B cell (primary cell): ENCODE measurements around the gene CST1. TPM values are rescaled to one million over a fixed set of nuclear protein-coding genes. Genes with fewer than 3 reads are reported as not detected.
"Not testable (repeated sequence)": the region's sequence is repeated elsewhere in the genome, so short reads cannot be mapped to it uniquely, and the experiment has no call there.

Experiments used
- ATAC-seq: fragments of 200-7000 bp; cut with Tn5 transposase; one replicate; pipeline ENCODE4 v1.10.0; 2021; ENCODE audit warnings: low read depth, mild to moderate bottlenecking, moderate number of reproducible peaks, moderate library complexity
- CTCF ChIA-PET: fragments of 350-600 bp; sonication (Branson Sonifier 250); formaldehyde crosslinking; loops from one replicate; lab custom pipeline; 2021; ENCODE audit warnings: antibody characterized with exemption, inconsistent platforms; lab: Charles Lee
- POLR2A ChIA-PET: fragments of 350-600 bp; sonication (Branson Sonifier 250); formaldehyde crosslinking; loops from one replicate; lab custom pipeline; 2021; ENCODE audit warnings: antibody characterized with exemption; lab: Charles Lee
- DNase-seq: peaks from one replicate; pipeline ENCODE4 v3.0.0; 2013
- H2AFZ ChIP-seq: 2 replicates; pipeline ENCODE4 v1.6.1; 2012; ENCODE audit warnings: mild to moderate bottlenecking, low read depth, low read length; ENCODE audit not compliant: insufficient read depth, poor library complexity, severe bottlenecking
- H3K27ac ChIP-seq, 2 donors: 1 replicate in 1 of 2; 2 replicates in 1 of 2; pipeline ENCODE4 v1.5.1; 2012 to 2013; ENCODE audit warnings: low read length in 2 of 2, mild to moderate bottlenecking in 2 of 2, moderate library complexity in 1 of 2
- H3K27me3 ChIP-seq, 4 experiments: fragments of 200-600 bp in 1 of 4; sonication (generic) in 1 of 4; replicated peaks in 1 of 4; 1 replicate in 2 of 4; 2 replicates in 2 of 4; pipeline versions ENCODE4 v1.6.1 to v1.7.0; 2013 to 2016; ENCODE audit warnings: low read length in 3 of 4, mild to moderate bottlenecking in 2 of 4, mixed read lengths in 1 of 4, moderate library complexity in 1 of 4; ENCODE audit not compliant: insufficient read depth in 4 of 4, control insufficient read depth in 3 of 4; ENCODE audit errors: control extremely low read depth in 1 of 4
- H3K36me3 ChIP-seq, 2 experiments: replicated peaks in 1 of 2; 1 replicate in 1 of 2; 2 replicates in 1 of 2; pipeline versions ENCODE4 v1.6.1 to v1.7.1; 2013; ENCODE audit warnings: low read length in 1 of 2; ENCODE audit not compliant: insufficient read depth in 2 of 2, control insufficient read depth in 1 of 2; ENCODE audit errors: control extremely low read depth in 1 of 2, extremely low read depth in 1 of 2
- H3K4me1 ChIP-seq, 2 donors: fragments of 200-600 bp in 1 of 2; sonication (generic) in 1 of 2; 1 replicate in 1 of 2; 2 replicates in 1 of 2; pipeline versions ENCODE4 v1.5.1 to v1.6.1; 2013 to 2017; ENCODE audit warnings: low read length in 2 of 2; ENCODE audit not compliant: control insufficient read depth in 2 of 2, insufficient read depth in 2 of 2
- H3K4me2 ChIP-seq: replicated peaks from 2 replicates; pipeline ENCODE3; 2012; ENCODE audit warnings: mild to moderate bottlenecking, low read depth, low read length; ENCODE audit not compliant: poor library complexity, severe bottlenecking
- H3K4me3 ChIP-seq, 5 experiments: fragments of 200-600 bp in 1 of 5; sonication (generic) in 1 of 5; 1 replicate in 3 of 5; 2 replicates in 2 of 5; pipeline versions ENCODE4 v1.5.1 to v1.7.0; 2011 to 2016; ENCODE audit warnings: low read length in 4 of 5, mild to moderate bottlenecking in 4 of 5, low read depth in 2 of 5, control low read depth in 1 of 5, moderate library complexity in 1 of 5; ENCODE audit not compliant: insufficient read depth in 1 of 5; ENCODE audit errors: control extremely low read depth in 1 of 5, extremely low read depth in 1 of 5
- H3K79me2 ChIP-seq: fragments of 200-600 bp; sonication (generic); one replicate; pipeline ENCODE4 v1.6.0; 2016; ENCODE audit warnings: low read length; ENCODE audit not compliant: control insufficient read depth, insufficient read depth
- H3K9ac ChIP-seq: fragments of 200-600 bp; sonication (generic); 2 replicates; pipeline ENCODE4 v1.6.1; 2017; ENCODE audit warnings: mild to moderate bottlenecking, low read length, moderate library complexity
- H3K9me3 ChIP-seq, 3 donors: one replicate each; pipeline versions ENCODE4 v1.6.1 to v1.7.1; 2013; ENCODE audit warnings: low read length in 2 of 3; ENCODE audit not compliant: control insufficient read depth in 2 of 3, insufficient read depth in 1 of 3; ENCODE audit errors: control extremely low read depth in 1 of 3
- H4K20me1 ChIP-seq: 2 replicates; pipeline ENCODE4 v1.6.0; 2012; ENCODE audit warnings: mild to moderate bottlenecking, low read length; ENCODE audit not compliant: insufficient read depth, control insufficient read depth, poor library complexity, severe bottlenecking
- H3K27ac Mint-ChIP-seq: one replicate; pipeline ENCODE4 v1.8.0; 2021; ENCODE audit warnings: mixed read lengths
- H3K27me3 Mint-ChIP-seq: one replicate; pipeline ENCODE4 v1.8.0; 2021; ENCODE audit warnings: mixed read lengths
- H3K4me1 Mint-ChIP-seq: one replicate; pipeline ENCODE4 v1.8.0; 2021; ENCODE audit warnings: mixed read lengths
- H3K4me3 Mint-ChIP-seq: one replicate; pipeline ENCODE4 v1.8.0; 2021; ENCODE audit warnings: mixed read lengths
- H3K9me3 Mint-ChIP-seq: one replicate; pipeline ENCODE4 v1.8.0; 2022; ENCODE audit warnings: mixed read lengths; ENCODE audit not compliant: insufficient read depth
- CTCF ChIP-seq: fragments of 200-600 bp; IDR thresholded peaks from one replicate; pipeline ENCODE4 v1.8.0; 2022; ENCODE audit warnings: antibody characterized with exemption, mild to moderate bottlenecking
- WGBS: methylation state at CpG from one replicate; pipeline ENCODE4 v1.1.5; 2013; ENCODE audit warnings: missing lambda C conversion rate; ENCODE audit not compliant: insufficient coverage; 5-methylcytosine and 5-hydroxymethylcytosine counted together
- intact Hi-C: fragments of 100-400 bp; cut with micrococcal nuclease; formaldehyde crosslinking; loops from one replicate; pipeline ENCODE4 v1.10.0; 2022
- polyA minus RNA-seq: library from RNA; depleted of rRNA, polyadenylated mRNA; stranded (reverse); fragments of >200 nt; gene quantifications from 2 replicates; pipeline ENCODE4 v1.2.3, GENCODE V29; 2012
- polyA plus RNA-seq: library from polyadenylated mRNA; depleted of rRNA; stranded (reverse); fragments of >200 nt; gene quantifications from 2 replicates; pipeline ENCODE4 v1.2.3, GENCODE V29; 2012
- total RNA-seq, 2 donors: library from RNA; stranded (reverse); fragments of 120-200 nt in 1 of 2; gene quantifications; 1 replicate in 1 of 2; 2 replicates in 1 of 2; pipeline versions ENCODE4 v1.2.3 to v1.2.4, GENCODE V29; 2013 to 2022

The CST1 gene
- total RNA-seq = not detected in 2 replicates
- total RNA-seq (2013) = not detected
- not detected in 2 replicates for polyA plus RNA-seq
- not detected in 2 replicates for polyA minus RNA-seq

- WGBS = 88% methylated on average over 1 of the region's 3 CpGs
- H3K27ac Mint-ChIP-seq, CTCF ChIA-PET: not testable (repeated sequence)
Measured at GRCh38 chr20:23750786-23751185, at the start of gene CST1. Gene CST1, minus strand, starts transcription at chr20:23750935. Its CDS starts 69 bp downstream, at chr20:23750866.

GRCh38 chr20:23799216-23799847 lies 48.6 kb upstream of the CST1 start:
- H3K4me3 ChIP-seq, H3K79me2 ChIP-seq, H3K4me2 ChIP-seq, DNase-seq, intact Hi-C loops, ATAC-seq, H4K20me1 ChIP-seq, H3K27me3 ChIP-seq, H2AFZ ChIP-seq, POLR2A ChIA-PET, H3K27ac Mint-ChIP-seq, H3K9me3 ChIP-seq, H3K9ac ChIP-seq, H3K27ac ChIP-seq, H3K4me3 Mint-ChIP-seq, H3K4me1 ChIP-seq, H3K4me1 Mint-ChIP-seq, H3K9me3 Mint-ChIP-seq, H3K27me3 Mint-ChIP-seq, H3K36me3 ChIP-seq: not testable (repeated sequence)
- 79% methylated on average over 2 of the region's 4 CpGs for WGBS
- TF ChIP-seq CTCF = peak; percentile 24
- CTCF ChIA-PET = interaction anchor here (0.6 kb wide), 1 partner anchor 73 kb away, joined by 3 read pairs; no protein-coding TSS in a partner anchor

More at GRCh38 chr20:23750786-23751185, at the start of gene CST1:
- H3K4me3 Mint-ChIP-seq, ATAC-seq, H3K4me1 ChIP-seq, H3K27me3 ChIP-seq, H3K4me2 ChIP-seq, H3K27me3 Mint-ChIP-seq, POLR2A ChIA-PET, H3K9ac ChIP-seq, DNase-seq, H3K36me3 ChIP-seq, intact Hi-C loops, H3K27ac ChIP-seq, H3K4me1 Mint-ChIP-seq, H3K79me2 ChIP-seq, H3K9me3 ChIP-seq, H2AFZ ChIP-seq, H4K20me1 ChIP-seq, H3K9me3 Mint-ChIP-seq, H3K4me3 ChIP-seq: not testable (repeated sequence)
